HL-60 (cell line): Measurements from ENCODE around the gene TMEM144.

Experiments used
- DNase-seq, 2 experiments: peaks; one replicate each; pipeline ENCODE4 v3.0.0-alpha.2; 2010 to 2020; ENCODE audit warnings: low read depth in 1 of 2, low spot score in 1 of 2
- H3K27ac ChIP-seq: fragments of 250-450 bp; sonication (Bioruptor Pico); replicated peaks from 2 replicates; pipeline ENCODE4 v1.5.1; 2020; ENCODE audit warnings: mild to moderate bottlenecking, moderate library complexity
- H3K27me3 ChIP-seq: fragments of 250-450 bp; sonication (Bioruptor Pico); 2 replicates; pipeline ENCODE4 v1.5.1; 2021; ENCODE audit warnings: mild to moderate bottlenecking, moderate library complexity; ENCODE audit not compliant: insufficient read depth, poor library complexity, severe bottlenecking
- H3K4me3 ChIP-seq: replicated peaks from 2 replicates; pipeline ENCODE4 v1.5.1; 2011; ENCODE audit warnings: mild to moderate bottlenecking, control low read depth, low read length; ENCODE audit not compliant: insufficient read depth
- CTCF ChIP-seq: IDR thresholded peaks from one replicate; pipeline ENCODE4 v1.5.1; 2011; ENCODE audit warnings: low read length, control low read depth, inconsistent platforms; ENCODE audit not compliant: insufficient read depth
- GABPA ChIP-seq: IDR thresholded peaks from 2 replicates; pipeline ENCODE4 v1.6.1; 2012; ENCODE audit warnings: low read depth
- POLR2AphosphoS5 ChIP-seq: IDR thresholded peaks from 2 replicates; pipeline ENCODE4 v1.6.1; 2012; ENCODE audit warnings: low read depth
- SPI1 ChIP-seq: IDR thresholded peaks from 2 replicates; pipeline ENCODE4 v1.6.1; 2012; ENCODE audit warnings: low read depth, mild to moderate bottlenecking, borderline replicate concordance
- TF ChIP-seq, protein P1 (sequence below): IDR thresholded peaks from 2 replicates; pipeline ENCODE4 v1.6.1; 2012; ENCODE audit warnings: low read depth; ENCODE audit not compliant: insufficient replicate concordance

The TMEM144 gene

GRCh38 chr4:158168606-158169005, 41.7 kb upstream of the TMEM144 start:
- TF ChIP-seq CTCF = no peak
- TF ChIP-seq, protein P1, sequence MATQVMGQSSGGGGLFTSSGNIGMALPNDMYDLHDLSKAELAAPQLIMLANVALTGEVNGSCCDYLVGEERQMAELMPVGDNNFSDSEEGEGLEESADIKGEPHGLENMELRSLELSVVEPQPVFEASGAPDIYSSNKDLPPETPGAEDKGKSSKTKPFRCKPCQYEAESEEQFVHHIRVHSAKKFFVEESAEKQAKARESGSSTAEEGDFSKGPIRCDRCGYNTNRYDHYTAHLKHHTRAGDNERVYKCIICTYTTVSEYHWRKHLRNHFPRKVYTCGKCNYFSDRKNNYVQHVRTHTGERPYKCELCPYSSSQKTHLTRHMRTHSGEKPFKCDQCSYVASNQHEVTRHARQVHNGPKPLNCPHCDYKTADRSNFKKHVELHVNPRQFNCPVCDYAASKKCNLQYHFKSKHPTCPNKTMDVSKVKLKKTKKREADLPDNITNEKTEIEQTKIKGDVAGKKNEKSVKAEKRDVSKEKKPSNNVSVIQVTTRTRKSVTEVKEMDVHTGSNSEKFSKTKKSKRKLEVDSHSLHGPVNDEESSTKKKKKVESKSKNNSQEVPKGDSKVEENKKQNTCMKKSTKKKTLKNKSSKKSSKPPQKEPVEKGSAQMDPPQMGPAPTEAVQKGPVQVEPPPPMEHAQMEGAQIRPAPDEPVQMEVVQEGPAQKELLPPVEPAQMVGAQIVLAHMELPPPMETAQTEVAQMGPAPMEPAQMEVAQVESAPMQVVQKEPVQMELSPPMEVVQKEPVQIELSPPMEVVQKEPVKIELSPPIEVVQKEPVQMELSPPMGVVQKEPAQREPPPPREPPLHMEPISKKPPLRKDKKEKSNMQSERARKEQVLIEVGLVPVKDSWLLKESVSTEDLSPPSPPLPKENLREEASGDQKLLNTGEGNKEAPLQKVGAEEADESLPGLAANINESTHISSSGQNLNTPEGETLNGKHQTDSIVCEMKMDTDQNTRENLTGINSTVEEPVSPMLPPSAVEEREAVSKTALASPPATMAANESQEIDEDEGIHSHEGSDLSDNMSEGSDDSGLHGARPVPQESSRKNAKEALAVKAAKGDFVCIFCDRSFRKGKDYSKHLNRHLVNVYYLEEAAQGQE = no peak
- no peak for TF ChIP-seq POLR2AphosphoS5
- no peak for TF ChIP-seq SPI1
- no peak for TF ChIP-seq GABPA
- Histone ChIP-seq H3K27ac (no peak overlapping the region), H3K27me3 (no peaks in the 10 kb centered on the region), H3K4me3 (no peak overlapping the region)
- no peak for DNase-seq

- H3K27ac ChIP-seq = no peak overlapping the region
- TF ChIP-seq CTCF = no peak
- TF ChIP-seq, protein P1 = no peak
- TF ChIP-seq SPI1 = no peak
- TF ChIP-seq POLR2AphosphoS5 = no peak
- no peak for TF ChIP-seq GABPA
- no peak overlapping the region for H3K4me3 ChIP-seq
- DNase-seq = no peak
- no peaks in the 10 kb centered on the region for H3K27me3 ChIP-seq
Measured at GRCh38 chr4:158169506-158169905, 40.8 kb upstream of the TMEM144 start.

GRCh38 chr4:158169931-158170690, 40.2 kb upstream of the TMEM144 start:
- Histone ChIP-seq H3K27me3 (no peaks in the 10 kb centered on the region), H3K4me3 (no peak overlapping the region), H3K27ac (no peak overlapping the region)
- TF ChIP-seq, protein P1 = no peak
- TF ChIP-seq SPI1 (peak; percentile 23; the same call in 1 of the 2 replicates), CTCF (no peak)
- DNase-seq = peak; percentile 28 to 31
